Measurements from ENCODE around the gene USP17L21. TPM values are rescaled to one million over a fixed set of nuclear protein-coding genes. Genes with fewer than 3 reads are reported as not detected.

USP17L21 gene
- total RNA-seq, 1 experiment from 2014 or later = not detected

Other genes starting within 250 kb of the USP17L21 start
- not detected in 2 replicates for gene FAM90A26, start 92.5 kb upstream of the USP17L21 start, total RNA-seq (2014; rRNA removed; shearing (Covaris generic))
- not detected in 2 replicates for gene USP17L10, start 52.2 kb upstream of the USP17L21 start, total RNA-seq (2014; rRNA removed; shearing (Covaris generic))
- gene USP17L11, start 47.5 kb upstream of the USP17L21 start, total RNA-seq (2014; rRNA removed; shearing (Covaris generic)) = not detected in 2 replicates
- not detected in 2 replicates for gene USP17L12, start 42.7 kb upstream of the USP17L21 start, total RNA-seq (2014; rRNA removed; shearing (Covaris generic))
- gene USP17L13, start 38.0 kb upstream of the USP17L21 start, total RNA-seq (2014; rRNA removed; shearing (Covaris generic)) = not detected in 2 replicates
- not detected in 2 replicates for gene USP17L15, start 28.5 kb upstream of the USP17L21 start, total RNA-seq (2014; rRNA removed; shearing (Covaris generic))
- not detected in 2 replicates for gene USP17L17, start 19.0 kb upstream of the USP17L21 start, total RNA-seq (2014; rRNA removed; shearing (Covaris generic))
- gene USP17L18, start 14.2 kb upstream of the USP17L21 start, total RNA-seq (2014; rRNA removed; shearing (Covaris generic)) = not detected in 2 replicates
- gene USP17L19, start 9.5 kb upstream of the USP17L21 start, total RNA-seq (2014; rRNA removed; shearing (Covaris generic)) = not detected in 2 replicates
- not detected in 2 replicates for gene USP17L20, start 4.7 kb upstream of the USP17L21 start, total RNA-seq (2014; rRNA removed; shearing (Covaris generic))
- not detected in 2 replicates for gene USP17L22, start 4.7 kb downstream of the USP17L21 start, total RNA-seq (2014; rRNA removed; shearing (Covaris generic))
- gene USP17L24, start 62.3 kb downstream of the USP17L21 start, total RNA-seq (2014; rRNA removed; shearing (Covaris generic)) = not detected in 2 replicates
- not detected in 2 replicates for gene USP17L25, start 67.0 kb downstream of the USP17L21 start, total RNA-seq (2014; rRNA removed; shearing (Covaris generic))
- not detected in 2 replicates for gene USP17L26, start 71.8 kb downstream of the USP17L21 start, total RNA-seq (2014; rRNA removed; shearing (Covaris generic))
- not detected in 2 replicates for gene USP17L5, start 76.5 kb downstream of the USP17L21 start, total RNA-seq (2014; rRNA removed; shearing (Covaris generic))
- not detected in 2 replicates for gene USP17L27, start 81.3 kb downstream of the USP17L21 start, total RNA-seq (2014; rRNA removed; shearing (Covaris generic))
- gene USP17L28, start 86.0 kb downstream of the USP17L21 start, total RNA-seq (2014; rRNA removed; shearing (Covaris generic)) = not detected in 2 replicates
- not detected in 2 replicates for gene USP17L29, start 90.8 kb downstream of the USP17L21 start, total RNA-seq (2014; rRNA removed; shearing (Covaris generic))
- not detected in 2 replicates for gene USP17L30, start 100.3 kb downstream of the USP17L21 start, total RNA-seq (2014; rRNA removed; shearing (Covaris generic))
- gene DEFB131A, start 181.5 kb downstream of the USP17L21 start, total RNA-seq (2014; rRNA removed; shearing (Covaris generic)) = not detected in 2 replicates